T1000 (cell line): Measurements from ENCODE around the gene LSG1.

ENCODE experiments used
- DNase-seq: peaks from one replicate; lab custom pipeline; 2025; ENCODE audit warnings: mixed read lengths; lab: John Stamatoyannopoulos, UW

Gene LSG1

GRCh38 chr3:194686816-194687637 lies 15.0 kb upstream of the LSG1 start:
- no peak for DNase-seq

GRCh38 chr3:194686414-194686815 lies 14.4 kb upstream of the LSG1 start:
- no peak for DNase-seq

GRCh38 chr3:194685718-194686413 lies 13.9 kb upstream of the LSG1 start, which contains the start of gene FAM43A:
FAM43A (plus strand) TSS chr3:194685883; CDS start chr3:194686827, 944 bp downstream.
- peak; percentile 87 for DNase-seq

- DNase-seq: no peak
These were observed 13.2 kb upstream of the LSG1 start for GRCh38 chr3:194685065-194685717.

GRCh38 chr3:194683380-194683779 lies 11.4 kb upstream of the LSG1 start:
- no peak for DNase-seq

GRCh38 chr3:194682694-194683310 lies 10.8 kb upstream of the LSG1 start:
- peak; percentile 52 for DNase-seq

- no peak for DNase-seq
These were observed 10.2 kb upstream of the LSG1 start for GRCh38 chr3:194682189-194682693.

GRCh38 chr3:194680888-194681615 lies 9.1 kb upstream of the LSG1 start:
- DNase-seq: no peak

GRCh38 chr3:194676471-194676870 lies 4.5 kb upstream of the LSG1 start:
- no peak for DNase-seq

- DNase-seq: no peak
These were observed 3.7 kb upstream of the LSG1 start for GRCh38 chr3:194675680-194676079.

- no peak for DNase-seq
These were observed 3.2 kb upstream of the LSG1 start for GRCh38 chr3:194675081-194675640.

GRCh38 chr3:194673761-194674160 lies 1.8 kb upstream of the LSG1 start:
- no peak for DNase-seq

- DNase-seq: no peak
These were observed 885 bp upstream of the LSG1 start for GRCh38 chr3:194672876-194673275.

- no peak for DNase-seq
These were observed 486 bp downstream of the LSG1 start for GRCh38 chr3:194671511-194671899.

GRCh38 chr3:194667363-194667762 lies 4.6 kb downstream of the LSG1 start:
- no peak for DNase-seq

GRCh38 chr3:194664857-194665256 lies 7.1 kb downstream of the LSG1 start:
- DNase-seq: no peak

- DNase-seq: no peak
These were observed 10.0 kb downstream of the LSG1 start for GRCh38 chr3:194661946-194662345.

- DNase-seq: no peak
These were observed 10.6 kb downstream of the LSG1 start for GRCh38 chr3:194661374-194661773.

GRCh38 chr3:194659778-194660177 lies 12.2 kb downstream of the LSG1 start:
- DNase-seq: no peak

GRCh38 chr3:194658477-194659242 lies 13.3 kb downstream of the LSG1 start:
- no peak for DNase-seq
